Endodermal cell (in vitro differentiated cells): ENCODE data around the gene NUP153. TPM values are rescaled to one million over a fixed set of nuclear protein-coding genes. Genes with fewer than 3 reads are reported as not detected.

ENCODE experiments used
- DNase-seq: peaks from one replicate; pipeline ENCODE4 v3.0.0-alpha.2; 2017
- H3K27ac ChIP-seq: 2 replicates; pipeline ENCODE4 v1.5.1; 2013; ENCODE audit warnings: mild to moderate bottlenecking, low read depth, low read length, moderate library complexity
- H3K27me3 ChIP-seq: 2 replicates; pipeline ENCODE4 v1.6.1; 2013; ENCODE audit warnings: mild to moderate bottlenecking, low read length, moderate library complexity; ENCODE audit not compliant: insufficient read depth, control insufficient read depth, poor library complexity, severe bottlenecking
- H3K36me3 ChIP-seq: 2 replicates; pipeline ENCODE4 v1.7.0; 2013; ENCODE audit warnings: mild to moderate bottlenecking, low read length, moderate library complexity; ENCODE audit not compliant: control insufficient read depth, insufficient read depth
- H3K4me1 ChIP-seq: one replicate; pipeline ENCODE4 v1.7.0; 2013; ENCODE audit warnings: low read length; ENCODE audit not compliant: control insufficient read depth, insufficient read depth
- H3K4me3 ChIP-seq: 2 replicates; pipeline ENCODE4 v1.5.1; 2013; ENCODE audit warnings: mild to moderate bottlenecking, low read length, moderate library complexity
- H3K9ac ChIP-seq: 2 replicates; pipeline ENCODE4 v1.6.1; 2013; ENCODE audit warnings: mild to moderate bottlenecking, low read length, moderate library complexity; ENCODE audit not compliant: poor library complexity, severe bottlenecking; ENCODE audit errors: extremely low read depth
- H3K9me3 ChIP-seq: 2 replicates; pipeline ENCODE4 v1.6.1; 2013; ENCODE audit warnings: mild to moderate bottlenecking, low read length, moderate library complexity; ENCODE audit not compliant: control insufficient read depth
- H3K27ac Mint-ChIP-seq: 2 replicates; pipeline ENCODE4 v1.8.0; 2020; ENCODE audit warnings: mixed read lengths
- H3K27me3 Mint-ChIP-seq: 2 replicates; pipeline ENCODE4 v1.8.0; 2021; ENCODE audit warnings: mild to moderate bottlenecking, mixed read lengths; ENCODE audit not compliant: insufficient read depth
- H3K36me3 Mint-ChIP-seq: 2 replicates; pipeline ENCODE4 v1.8.0; 2020; ENCODE audit warnings: low read depth, mixed read lengths
- H3K4me1 Mint-ChIP-seq: 2 replicates; pipeline ENCODE4 v1.8.0; 2020; ENCODE audit warnings: mixed read lengths
- H3K4me3 Mint-ChIP-seq: 2 replicates; pipeline ENCODE4 v1.8.0; 2020; ENCODE audit warnings: mild to moderate bottlenecking, moderate library complexity, mixed read lengths
- H3K9me3 Mint-ChIP-seq: 2 replicates; pipeline ENCODE4 v1.8.0; 2020; ENCODE audit warnings: mild to moderate bottlenecking, mixed read lengths
- CTCF ChIP-seq: fragments of 200-600 bp; sonication (generic); conservative IDR thresholded peaks from 2 replicates; pipeline ENCODE4 v1.5.0; 2021; ENCODE audit warnings: antibody characterized with exemption, mild to moderate bottlenecking
- WGBS, 2 experiments: methylation state at CpG; one replicate each; pipeline versions ENCODE4 v1.1.5 to v1.1.7; 2013; ENCODE audit warnings: missing lambda C conversion rate in 2 of 2, mixed read lengths in 1 of 2; ENCODE audit not compliant: insufficient coverage in 1 of 2, insufficient read length in 1 of 2; 5-methylcytosine and 5-hydroxymethylcytosine counted together
- total RNA-seq, 2 donors: library from RNA; stranded (reverse); fragmentation: NEBNext Ultra II Directional in 1 of 2; extraction: Animal tissue kit (Norgen Biotek cat#: 25700) in 1 of 2; gene quantifications; 2 replicates in 1 of 2; 3 replicates in 1 of 2; pipeline ENCODE4 v1.2.1, GENCODE V29; 2021

Gene NUP153
- total RNA-seq, 2 donors from 2014 or later, result 58.9 to 69.6 TPM

GRCh38 chr6:17729223-17730077 is 22.7 kb upstream of the NUP153 start:
- Mint-ChIP-seq H3K9me3 (peaks cover 14% of the 10 kb centered on the region), H3K36me3 (no peaks in the 10 kb centered on the region), H3K27ac (no peak overlapping the region), H3K4me3 (no peak overlapping the region), H3K4me1 (no peaks in the 10 kb centered on the region), H3K27me3 (no peaks in the 10 kb centered on the region)
- WGBS, 2 experiments, result 94 to 96% methylated on average over 11 to 12 of the region's 12 CpGs
- Histone ChIP-seq H3K27me3 (no peaks in the 10 kb centered on the region), H3K36me3 (no peaks in the 10 kb centered on the region), H3K9ac (no peak overlapping the region), H3K4me3 (no peak overlapping the region), H3K27ac (no peak overlapping the region), H3K9me3 (no peaks in the 10 kb centered on the region), H3K4me1 (no peaks in the 10 kb centered on the region)
- peak; percentile 31 for DNase-seq
- no peak for TF ChIP-seq CTCF

- Mint-ChIP-seq H3K27ac (no peak overlapping the region), H3K36me3 (no peaks in the 10 kb centered on the region), H3K4me3 (no peak overlapping the region), H3K4me1 (no peaks in the 10 kb centered on the region), H3K9me3 (peaks cover 11% of the 10 kb centered on the region), H3K27me3 (no peaks in the 10 kb centered on the region)
- 95 to 97% methylated on average over 25 to 49 of the region's 49 CpGs for WGBS, 2 experiments
- H3K36me3 ChIP-seq, result no peaks in the 10 kb centered on the region
- peak; percentile 31 for DNase-seq
- no peak overlapping the region for H3K9ac ChIP-seq
- H3K4me1 ChIP-seq, result no peaks in the 10 kb centered on the region
- no peak for TF ChIP-seq CTCF
- no peak overlapping the region for H3K27ac ChIP-seq
- H3K4me3 ChIP-seq, result no peak overlapping the region
- no peaks in the 10 kb centered on the region for H3K9me3 ChIP-seq
- H3K27me3 ChIP-seq, result no peaks in the 10 kb centered on the region
These were observed 22.0 kb upstream of the NUP153 start for GRCh38 chr6:17728551-17729222.

- TF ChIP-seq CTCF, result no peak
- H3K27me3 ChIP-seq, result no peaks in the 10 kb centered on the region
- H3K9me3 Mint-ChIP-seq, result peaks cover 7% of the 10 kb centered on the region
- H3K36me3 Mint-ChIP-seq, result no peaks in the 10 kb centered on the region
- no peaks in the 10 kb centered on the region for H3K4me1 ChIP-seq
- no peaks in the 10 kb centered on the region for H3K27me3 Mint-ChIP-seq
- no peaks in the 10 kb centered on the region for H3K36me3 ChIP-seq
- no peaks in the 10 kb centered on the region for H3K9me3 ChIP-seq
- no peak overlapping the region for H3K4me3 ChIP-seq
- no peak overlapping the region for H3K4me3 Mint-ChIP-seq
- 23 to 50% methylated on average over 3 to 6 of the region's 6 CpGs for WGBS, 2 experiments
- H3K4me1 Mint-ChIP-seq, result peaks cover 7% of the 10 kb centered on the region
- H3K27ac Mint-ChIP-seq, result peak overlapping the region; percentile 70
- DNase-seq, result peak; percentile 90
- H3K27ac ChIP-seq, result no peak overlapping the region
- no peak overlapping the region for H3K9ac ChIP-seq
These were observed 18.4 kb upstream of the NUP153 start for GRCh38 chr6:17725083-17725482.
